ENCODE measurements around the gene CFAP97D1.
"Not testable (repeated sequence)": the region's sequence is repeated elsewhere in the genome, so short reads cannot be mapped to it uniquely, and the experiment has no call there.

Gene CFAP97D1

GRCh38 chr17:43778337-43779144 lies 1.7 kb upstream of the CFAP97D1 start, which contains the start of gene DUSP3:
DUSP3 (minus strand) TSS chr17:43778977; CDS start chr17:43778924, 53 bp downstream.
- peak within 1 kb of the TSS; percentile 54 to 76 for H3K27ac Mint-ChIP-seq
- DNase-seq (peak; percentile 69 to 76), ATAC-seq (peak; percentile 96)
- peaks cover 18% of the 10 kb centered on the region for H3K4me1 Mint-ChIP-seq
- no peaks in the 10 kb centered on the region for H3K9me3 Mint-ChIP-seq
- peak within 1 kb of the TSS; percentile 83 to 91 for H3K4me3 Mint-ChIP-seq
- H3K27me3 Mint-ChIP-seq = peaks cover 44% of the 10 kb centered on the region

GRCh38 chr17:43779145-43780125 lies 800 bp upstream of the CFAP97D1 start:
- Mint-ChIP-seq H3K4me1 (peaks cover 14% of the 10 kb centered on the region), H3K27me3 (peaks cover 51% of the 10 kb centered on the region), H3K27ac (no peak overlapping the region), H3K4me3 (peak overlapping the region; percentile 72 to 85), H3K9me3 (no peaks in the 10 kb centered on the region)
- ATAC-seq = peak; percentile 65
- DNase-seq = no peak

- peaks cover 10% of the 10 kb centered on the region for H3K4me1 Mint-ChIP-seq
- ATAC-seq = no peak
- H3K9me3 Mint-ChIP-seq = no peaks in the 10 kb centered on the region
- no peak overlapping the region for H3K27ac Mint-ChIP-seq
- peaks cover 51% of the 10 kb centered on the region for H3K27me3 Mint-ChIP-seq
- DNase-seq = no peak
- no peak overlapping the region for H3K4me3 Mint-ChIP-seq
These were observed 2.9 kb downstream of the CFAP97D1 start for GRCh38 chr17:43782913-43783680.

GRCh38 chr17:43784068-43784467 lies 3.8 kb downstream of the CFAP97D1 start:
- no peak overlapping the region for H3K4me3 Mint-ChIP-seq
- no peaks in the 10 kb centered on the region for H3K9me3 Mint-ChIP-seq
- ATAC-seq = no peak
- DNase-seq = no peak
- H3K27ac Mint-ChIP-seq = no peak overlapping the region
- H3K4me1 Mint-ChIP-seq = peaks cover 9% of the 10 kb centered on the region
- H3K27me3 Mint-ChIP-seq = peaks cover 49% of the 10 kb centered on the region

GRCh38 chr17:43784628-43785101 lies 4.4 kb downstream of the CFAP97D1 start:
- Mint-ChIP-seq H3K27me3 (peaks cover 43% of the 10 kb centered on the region), H3K9me3 (no peaks in the 10 kb centered on the region), H3K27ac (peak overlapping the region in 1 of 2 donors; percentile 34), H3K4me3 (no peak overlapping the region), H3K4me1 (peaks cover 3% of the 10 kb centered on the region)
- DNase-seq (no peak), ATAC-seq (no peak)

GRCh38 chr17:43787728-43788127 lies 7.5 kb downstream of the CFAP97D1 start:
- Mint-ChIP-seq H3K4me3 (no peak overlapping the region), H3K27me3 (peaks cover 24% of the 10 kb centered on the region), H3K27ac (no peak overlapping the region), H3K4me1 (peaks cover 9% of the 10 kb centered on the region), H3K9me3 (no peaks in the 10 kb centered on the region)
- DNase-seq = no peak
- no peak for ATAC-seq

- H3K27ac Mint-ChIP-seq = no peak overlapping the region
- ATAC-seq = no peak
- no peak for DNase-seq
- H3K4me1 Mint-ChIP-seq = peaks cover 9% of the 10 kb centered on the region
- H3K4me3 Mint-ChIP-seq = no peak overlapping the region
- peaks cover 19% of the 10 kb centered on the region for H3K27me3 Mint-ChIP-seq
- no peaks in the 10 kb centered on the region for H3K9me3 Mint-ChIP-seq
These were observed 8.3 kb downstream of the CFAP97D1 start for GRCh38 chr17:43788540-43788939.

- H3K9me3 Mint-ChIP-seq = no peaks in the 10 kb centered on the region
- no peak overlapping the region for H3K27ac Mint-ChIP-seq
- no peak overlapping the region for H3K4me3 Mint-ChIP-seq
- DNase-seq (no peak), ATAC-seq (no peak)
- peaks cover 9% of the 10 kb centered on the region for H3K4me1 Mint-ChIP-seq
- peaks cover 22% of the 10 kb centered on the region for H3K27me3 Mint-ChIP-seq
These were observed 9.2 kb downstream of the CFAP97D1 start for GRCh38 chr17:43789482-43789881.

- H3K9me3 Mint-ChIP-seq = no peaks in the 10 kb centered on the region
- DNase-seq = no peak
- no peak overlapping the region for H3K27ac Mint-ChIP-seq
- ATAC-seq = no peak
- H3K4me1 Mint-ChIP-seq = peaks cover 9% of the 10 kb centered on the region
- H3K27me3 Mint-ChIP-seq = peaks cover 31% of the 10 kb centered on the region
- no peak overlapping the region for H3K4me3 Mint-ChIP-seq
These were observed 10.2 kb downstream of the CFAP97D1 start for GRCh38 chr17:43790311-43790940.

GRCh38 chr17:43791589-43791988 lies 11.4 kb downstream of the CFAP97D1 start:
- no peak for DNase-seq
- ATAC-seq = no peak
- Mint-ChIP-seq H3K9me3 (no peaks in the 10 kb centered on the region), H3K4me1 (peaks cover 9% of the 10 kb centered on the region), H3K27me3 (peaks cover 43% of the 10 kb centered on the region), H3K4me3 (no peak overlapping the region), H3K27ac (no peak overlapping the region)

- H3K4me1 Mint-ChIP-seq, H3K9me3 Mint-ChIP-seq, H3K27ac Mint-ChIP-seq, H3K4me3 Mint-ChIP-seq, DNase-seq, ATAC-seq: not testable (repeated sequence)
- peaks cover 53% of the 10 kb centered on the region for H3K27me3 Mint-ChIP-seq
These were observed 12.4 kb downstream of the CFAP97D1 start for GRCh38 chr17:43792668-43793067.

- not testable (repeated sequence) for H3K9me3 Mint-ChIP-seq, H3K27ac Mint-ChIP-seq, DNase-seq, ATAC-seq, H3K4me3 Mint-ChIP-seq, H3K4me1 Mint-ChIP-seq
- H3K27me3 Mint-ChIP-seq = peaks cover 71% of the 10 kb centered on the region
These were observed 17.8 kb downstream of the CFAP97D1 start for GRCh38 chr17:43798024-43798423.

- Mint-ChIP-seq H3K4me1 (no peaks in the 10 kb centered on the region), H3K27me3 (peaks cover 69% of the 10 kb centered on the region), H3K27ac (no peak overlapping the region), H3K9me3 (no peaks in the 10 kb centered on the region), H3K4me3 (no peak overlapping the region)
- no peak for DNase-seq
- no peak for ATAC-seq
These were observed 18.8 kb downstream of the CFAP97D1 start for GRCh38 chr17:43799047-43799446.

- ATAC-seq (no peak), DNase-seq (no peak)
- Mint-ChIP-seq H3K4me1 (no peaks in the 10 kb centered on the region), H3K27ac (no peak overlapping the region), H3K4me3 (no peak overlapping the region), H3K27me3 (peaks cover 67% of the 10 kb centered on the region), H3K9me3 (no peaks in the 10 kb centered on the region)
These were observed 20.5 kb downstream of the CFAP97D1 start for GRCh38 chr17:43800736-43801135.

- Mint-ChIP-seq H3K4me1 (no peaks in the 10 kb centered on the region), H3K4me3 (no peak overlapping the region), H3K27me3 (peaks cover 55% of the 10 kb centered on the region), H3K27ac (no peak overlapping the region), H3K9me3 (no peaks in the 10 kb centered on the region)
- DNase-seq (no peak), ATAC-seq (no peak)
These were observed 21.6 kb downstream of the CFAP97D1 start for GRCh38 chr17:43801844-43802243.

Measured in stimulated activated naive CD8-positive, alpha-beta T cell treated with anti-CD3 and anti-CD28 coated beads, Interleukin-15, amount 100 ng/mL, for 72 hours (primary cell).